WTC11 (cell line): ENCODE measurements around the gene LPIN3. TPM values are rescaled to one million over a fixed set of nuclear protein-coding genes. Genes with fewer than 3 reads are reported as not detected.

ENCODE experiments used
- ATAC-seq: fragments of 200-7000 bp; cut with Tn5 transposase; 2 replicates; pipeline ENCODE4 v1.10.0; 2021; ENCODE audit warnings: mild to moderate bottlenecking, moderate library complexity
- CTCF ChIA-PET: fragments of 300-600 bp; sonication (Branson Sonifier 250); formaldehyde crosslinking; loops from one replicate; lab custom pipeline; 2021; ENCODE audit warnings: antibody characterized with exemption; lab: Charles Lee
- POLR2A ChIA-PET: fragments of 350-600 bp; sonication (Branson Sonifier 250); formaldehyde crosslinking; loops from one replicate; lab custom pipeline; 2021; ENCODE audit warnings: antibody characterized with exemption; lab: Charles Lee
- DNase-seq: peaks from one replicate; pipeline ENCODE4 v3.0.0; 2021; ENCODE audit warnings: low spot score
- H3K27ac Mint-ChIP-seq: 2 replicates; pipeline ENCODE4 v1.8.0; 2021; ENCODE audit warnings: mixed read lengths
- H3K27me3 Mint-ChIP-seq: 2 replicates; pipeline ENCODE4 v1.8.0; 2021; ENCODE audit warnings: low read depth, mild to moderate bottlenecking, moderate library complexity, mixed read lengths
- H3K36me3 Mint-ChIP-seq: 2 replicates; pipeline ENCODE4 v1.8.0; 2021; ENCODE audit warnings: mixed read lengths
- H3K4me1 Mint-ChIP-seq: 2 replicates; pipeline ENCODE4 v1.8.0; 2022; ENCODE audit warnings: mixed read lengths
- H3K4me3 Mint-ChIP-seq: 2 replicates; pipeline ENCODE4 v1.8.0; 2021; ENCODE audit warnings: mild to moderate bottlenecking, moderate library complexity, mixed read lengths
- H3K9me3 Mint-ChIP-seq: 2 replicates; pipeline ENCODE4 v1.8.0; 2021; ENCODE audit warnings: mixed read lengths
- CREB1 ChIP-seq: sonication (generic); formaldehyde crosslinking; IDR thresholded peaks from 2 replicates; pipeline ENCODE4 v1.8.0; 2023; ENCODE audit warnings: mild to moderate bottlenecking, missing genetic modification reagents
- CREM ChIP-seq: sonication (generic); formaldehyde crosslinking; IDR thresholded peaks from 2 replicates; pipeline ENCODE4 v1.8.1; 2022; ENCODE audit warnings: mild to moderate bottlenecking, missing genetic modification reagents, moderate library complexity
- CTCF ChIP-seq: fragments of 200-600 bp; IDR thresholded peaks from 2 replicates; pipeline ENCODE4 v1.8.0; 2022; ENCODE audit warnings: antibody characterized with exemption
- EMX1 ChIP-seq: fragments of 250-450 bp; sonication (Bioruptor Pico); IDR thresholded peaks from 2 replicates; pipeline ENCODE4 v1.8.0; 2021; ENCODE audit warnings: mild to moderate bottlenecking
- FOXK1 ChIP-seq: sonication (generic); formaldehyde crosslinking; IDR thresholded peaks from 2 replicates; pipeline ENCODE4 v1.8.0; 2022; ENCODE audit warnings: mild to moderate bottlenecking, moderate library complexity, missing genetic modification reagents
- FOXP1 ChIP-seq: sonication (generic); formaldehyde crosslinking; IDR thresholded peaks from 2 replicates; pipeline ENCODE4 v1.8.0; 2022; ENCODE audit warnings: missing genetic modification reagents, mild to moderate bottlenecking, moderate library complexity, borderline replicate concordance
- MLX ChIP-seq: sonication (generic); formaldehyde crosslinking; IDR thresholded peaks from 2 replicates; pipeline ENCODE4 v1.8.1; 2023; ENCODE audit warnings: mild to moderate bottlenecking, missing genetic modification reagents, moderate library complexity
- NR1H2 ChIP-seq: sonication (generic); formaldehyde crosslinking; IDR thresholded peaks from 2 replicates; pipeline ENCODE4 v1.9.0; 2021; ENCODE audit warnings: mild to moderate bottlenecking, moderate library complexity, missing genetic modification reagents
- total RNA-seq: library from RNA; stranded (reverse); gene quantifications from 3 replicates; pipeline ENCODE4 v1.2.3, GENCODE V29; 2021
- TF ChIP-seq, protein P1 (sequence below): sonication (generic); formaldehyde crosslinking; IDR thresholded peaks from 2 replicates; pipeline ENCODE4 v1.8.0; 2022; ENCODE audit warnings: missing genetic modification reagents
- TF ChIP-seq, protein P2 (sequence below): sonication (generic); formaldehyde crosslinking; IDR thresholded peaks from 2 replicates; pipeline ENCODE4 v1.8.0; 2023; ENCODE audit warnings: missing genetic modification reagents, mild to moderate bottlenecking, borderline replicate concordance
- TF ChIP-seq, protein P3 (sequence below): sonication (generic); formaldehyde crosslinking; IDR thresholded peaks from 2 replicates; pipeline ENCODE4 v1.8.1; 2023; ENCODE audit warnings: mild to moderate bottlenecking, missing genetic modification reagents, moderate library complexity
- TF ChIP-seq, protein P4 (sequence below): fragments of 250-450 bp; sonication (Bioruptor Pico); IDR thresholded peaks from 2 replicates; pipeline ENCODE4 v2.1.2; 2022; ENCODE audit warnings: mild to moderate bottlenecking, moderate library complexity

Gene LPIN3
- total RNA-seq, 1 experiment from 2014 or later = 7.9 TPM

DNA sequence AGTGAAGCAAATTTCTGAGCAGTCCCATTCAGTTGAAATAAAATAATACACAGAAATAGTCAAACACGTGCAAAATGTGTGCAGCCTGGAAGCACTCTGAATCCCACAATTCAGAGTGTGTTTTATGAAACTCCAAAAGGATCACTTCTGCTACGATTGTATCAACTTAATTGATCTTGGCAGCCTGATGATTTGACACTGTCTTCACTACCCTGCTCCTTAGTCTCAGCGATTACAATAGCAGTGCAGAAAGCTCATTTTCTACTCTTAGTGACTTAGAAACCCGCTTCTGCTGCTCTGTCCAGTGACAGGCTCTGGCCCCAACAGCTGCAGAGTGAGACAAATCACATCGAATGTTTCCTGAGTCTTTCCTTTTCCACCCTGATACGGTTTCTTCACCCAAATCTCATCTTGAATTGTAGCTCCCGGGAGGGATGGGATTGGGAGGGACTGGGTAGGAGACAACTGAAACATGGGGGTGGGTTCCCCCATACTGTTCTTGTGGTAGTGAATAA, 42.2 kb downstream of the LPIN3 start:
- ChIA-PET POLR2A (no interaction called here), CTCF (no interaction called here)
- DNase-seq = no peak
- Mint-ChIP-seq H3K27me3 (peaks cover 2% of the 10 kb centered on the region; the same call in 1 of the 2 replicates), H3K4me3 (no peak overlapping the region), H3K9me3 (no peaks in the 10 kb centered on the region), H3K36me3 (no peaks in the 10 kb centered on the region), H3K4me1 (peaks cover 5% of the 10 kb centered on the region), H3K27ac (no peak overlapping the region)
- TF ChIP-seq NR1H2 (CRISPR knock-in tag) (no peak), FOXP1 (CRISPR knock-in tag) (no peak), CREB1 (CRISPR knock-in tag) (no peak), FOXK1 (CRISPR knock-in tag) (no peak), MLX (no peak), EMX1 (CRISPR knock-in tag) (no peak), CREM (CRISPR knock-in tag) (no peak), CTCF (no peak)
- TF ChIP-seq, protein P1, sequence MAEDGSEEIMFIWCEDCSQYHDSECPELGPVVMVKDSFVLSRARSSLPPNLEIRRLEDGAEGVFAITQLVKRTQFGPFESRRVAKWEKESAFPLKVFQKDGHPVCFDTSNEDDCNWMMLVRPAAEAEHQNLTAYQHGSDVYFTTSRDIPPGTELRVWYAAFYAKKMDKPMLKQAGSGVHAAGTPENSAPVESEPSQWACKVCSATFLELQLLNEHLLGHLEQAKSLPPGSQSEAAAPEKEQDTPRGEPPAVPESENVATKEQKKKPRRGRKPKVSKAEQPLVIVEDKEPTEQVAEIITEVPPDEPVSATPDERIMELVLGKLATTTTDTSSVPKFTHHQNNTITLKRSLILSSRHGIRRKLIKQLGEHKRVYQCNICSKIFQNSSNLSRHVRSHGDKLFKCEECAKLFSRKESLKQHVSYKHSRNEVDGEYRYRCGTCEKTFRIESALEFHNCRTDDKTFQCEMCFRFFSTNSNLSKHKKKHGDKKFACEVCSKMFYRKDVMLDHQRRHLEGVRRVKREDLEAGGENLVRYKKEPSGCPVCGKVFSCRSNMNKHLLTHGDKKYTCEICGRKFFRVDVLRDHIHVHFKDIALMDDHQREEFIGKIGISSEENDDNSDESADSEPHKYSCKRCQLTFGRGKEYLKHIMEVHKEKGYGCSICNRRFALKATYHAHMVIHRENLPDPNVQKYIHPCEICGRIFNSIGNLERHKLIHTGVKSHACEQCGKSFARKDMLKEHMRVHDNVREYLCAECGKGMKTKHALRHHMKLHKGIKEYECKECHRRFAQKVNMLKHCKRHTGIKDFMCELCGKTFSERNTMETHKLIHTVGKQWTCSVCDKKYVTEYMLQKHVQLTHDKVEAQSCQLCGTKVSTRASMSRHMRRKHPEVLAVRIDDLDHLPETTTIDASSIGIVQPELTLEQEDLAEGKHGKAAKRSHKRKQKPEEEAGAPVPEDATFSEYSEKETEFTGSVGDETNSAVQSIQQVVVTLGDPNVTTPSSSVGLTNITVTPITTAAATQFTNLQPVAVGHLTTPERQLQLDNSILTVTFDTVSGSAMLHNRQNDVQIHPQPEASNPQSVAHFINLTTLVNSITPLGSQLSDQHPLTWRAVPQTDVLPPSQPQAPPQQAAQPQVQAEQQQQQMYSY = no peak
- TF ChIP-seq, protein P2, sequence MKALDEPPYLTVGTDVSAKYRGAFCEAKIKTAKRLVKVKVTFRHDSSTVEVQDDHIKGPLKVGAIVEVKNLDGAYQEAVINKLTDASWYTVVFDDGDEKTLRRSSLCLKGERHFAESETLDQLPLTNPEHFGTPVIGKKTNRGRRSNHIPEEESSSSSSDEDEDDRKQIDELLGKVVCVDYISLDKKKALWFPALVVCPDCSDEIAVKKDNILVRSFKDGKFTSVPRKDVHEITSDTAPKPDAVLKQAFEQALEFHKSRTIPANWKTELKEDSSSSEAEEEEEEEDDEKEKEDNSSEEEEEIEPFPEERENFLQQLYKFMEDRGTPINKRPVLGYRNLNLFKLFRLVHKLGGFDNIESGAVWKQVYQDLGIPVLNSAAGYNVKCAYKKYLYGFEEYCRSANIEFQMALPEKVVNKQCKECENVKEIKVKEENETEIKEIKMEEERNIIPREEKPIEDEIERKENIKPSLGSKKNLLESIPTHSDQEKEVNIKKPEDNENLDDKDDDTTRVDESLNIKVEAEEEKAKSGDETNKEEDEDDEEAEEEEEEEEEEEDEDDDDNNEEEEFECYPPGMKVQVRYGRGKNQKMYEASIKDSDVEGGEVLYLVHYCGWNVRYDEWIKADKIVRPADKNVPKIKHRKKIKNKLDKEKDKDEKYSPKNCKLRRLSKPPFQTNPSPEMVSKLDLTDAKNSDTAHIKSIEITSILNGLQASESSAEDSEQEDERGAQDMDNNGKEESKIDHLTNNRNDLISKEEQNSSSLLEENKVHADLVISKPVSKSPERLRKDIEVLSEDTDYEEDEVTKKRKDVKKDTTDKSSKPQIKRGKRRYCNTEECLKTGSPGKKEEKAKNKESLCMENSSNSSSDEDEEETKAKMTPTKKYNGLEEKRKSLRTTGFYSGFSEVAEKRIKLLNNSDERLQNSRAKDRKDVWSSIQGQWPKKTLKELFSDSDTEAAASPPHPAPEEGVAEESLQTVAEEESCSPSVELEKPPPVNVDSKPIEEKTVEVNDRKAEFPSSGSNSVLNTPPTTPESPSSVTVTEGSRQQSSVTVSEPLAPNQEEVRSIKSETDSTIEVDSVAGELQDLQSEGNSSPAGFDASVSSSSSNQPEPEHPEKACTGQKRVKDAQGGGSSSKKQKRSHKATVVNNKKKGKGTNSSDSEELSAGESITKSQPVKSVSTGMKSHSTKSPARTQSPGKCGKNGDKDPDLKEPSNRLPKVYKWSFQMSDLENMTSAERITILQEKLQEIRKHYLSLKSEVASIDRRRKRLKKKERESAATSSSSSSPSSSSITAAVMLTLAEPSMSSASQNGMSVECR (CRISPR knock-in tag) = no peak
- TF ChIP-seq, protein P3, sequence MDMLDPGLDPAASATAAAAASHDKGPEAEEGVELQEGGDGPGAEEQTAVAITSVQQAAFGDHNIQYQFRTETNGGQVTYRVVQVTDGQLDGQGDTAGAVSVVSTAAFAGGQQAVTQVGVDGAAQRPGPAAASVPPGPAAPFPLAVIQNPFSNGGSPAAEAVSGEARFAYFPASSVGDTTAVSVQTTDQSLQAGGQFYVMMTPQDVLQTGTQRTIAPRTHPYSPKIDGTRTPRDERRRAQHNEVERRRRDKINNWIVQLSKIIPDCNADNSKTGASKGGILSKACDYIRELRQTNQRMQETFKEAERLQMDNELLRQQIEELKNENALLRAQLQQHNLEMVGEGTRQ (CRISPR knock-in tag) = no peak
- TF ChIP-seq, protein P4, sequence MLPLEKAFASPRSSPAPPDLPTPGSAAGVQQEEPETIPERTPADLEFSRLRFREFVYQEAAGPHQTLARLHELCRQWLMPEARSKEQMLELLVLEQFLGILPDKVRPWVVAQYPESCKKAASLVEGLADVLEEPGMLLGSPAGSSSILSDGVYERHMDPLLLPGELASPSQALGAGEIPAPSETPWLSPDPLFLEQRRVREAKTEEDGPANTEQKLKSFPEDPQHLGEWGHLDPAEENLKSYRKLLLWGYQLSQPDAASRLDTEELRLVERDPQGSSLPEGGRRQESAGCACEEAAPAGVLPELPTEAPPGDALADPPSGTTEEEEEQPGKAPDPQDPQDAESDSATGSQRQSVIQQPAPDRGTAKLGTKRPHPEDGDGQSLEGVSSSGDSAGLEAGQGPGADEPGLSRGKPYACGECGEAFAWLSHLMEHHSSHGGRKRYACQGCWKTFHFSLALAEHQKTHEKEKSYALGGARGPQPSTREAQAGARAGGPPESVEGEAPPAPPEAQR = no peak
- ATAC-seq = no peak
